GM19467 (cell line): ENCODE measurements around the gene TMEM187.
"Not testable (repeated sequence)": the region's sequence is repeated elsewhere in the genome, so short reads cannot be mapped to it uniquely, and the experiment has no call there.

Experiments used
- ATAC-seq: cut with Tn5 transposase; IDR thresholded peaks from one replicate; pipeline ENCODE4 v1.9.1; 2021; ENCODE audit warnings: mild to moderate bottlenecking, moderate library complexity; ENCODE audit not compliant: unreplicated experiment

The TMEM187 gene

DNA sequence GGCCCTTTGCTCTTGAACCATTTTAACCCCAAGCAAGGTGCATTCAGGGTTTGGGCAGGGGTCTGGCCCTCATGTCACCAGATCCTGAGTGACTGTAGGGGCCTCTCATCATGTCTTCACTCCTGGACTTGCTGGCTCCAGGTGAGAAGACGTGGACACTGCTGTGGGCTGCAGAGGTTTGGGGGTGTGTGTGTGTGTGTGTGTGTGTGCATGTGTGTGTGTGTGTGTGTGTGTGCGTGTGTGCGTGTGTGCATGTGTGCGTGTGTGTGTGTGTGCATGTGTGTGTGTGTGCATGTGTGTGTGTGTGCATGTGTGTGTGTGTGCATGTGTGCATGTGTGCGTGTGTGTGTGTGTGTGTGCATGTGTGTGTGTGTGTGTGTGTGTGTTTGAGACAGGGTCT, 21.8 kb downstream of the TMEM187 start:
- not testable (repeated sequence) for ATAC-seq

DNA sequence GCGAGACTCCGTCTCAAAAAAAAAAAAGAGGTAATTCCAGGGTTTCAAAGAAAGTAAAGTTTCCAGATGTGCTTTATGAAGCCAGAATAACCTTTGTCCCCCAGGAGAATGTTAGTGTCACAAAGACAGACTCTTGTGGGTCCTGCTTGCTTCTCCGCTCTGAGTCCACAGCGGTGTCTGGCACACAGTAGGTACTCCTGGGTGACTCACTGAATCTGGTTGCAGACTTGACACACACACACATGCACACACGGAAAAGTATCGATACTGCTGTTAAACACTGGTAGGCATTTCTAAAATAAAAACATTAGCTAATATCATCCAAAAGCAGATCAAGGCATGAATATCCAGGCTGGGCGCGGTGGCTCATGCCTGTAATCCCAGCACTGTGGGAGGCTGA, 22.9 kb downstream of the TMEM187 start:
- no peak for ATAC-seq

DNA sequence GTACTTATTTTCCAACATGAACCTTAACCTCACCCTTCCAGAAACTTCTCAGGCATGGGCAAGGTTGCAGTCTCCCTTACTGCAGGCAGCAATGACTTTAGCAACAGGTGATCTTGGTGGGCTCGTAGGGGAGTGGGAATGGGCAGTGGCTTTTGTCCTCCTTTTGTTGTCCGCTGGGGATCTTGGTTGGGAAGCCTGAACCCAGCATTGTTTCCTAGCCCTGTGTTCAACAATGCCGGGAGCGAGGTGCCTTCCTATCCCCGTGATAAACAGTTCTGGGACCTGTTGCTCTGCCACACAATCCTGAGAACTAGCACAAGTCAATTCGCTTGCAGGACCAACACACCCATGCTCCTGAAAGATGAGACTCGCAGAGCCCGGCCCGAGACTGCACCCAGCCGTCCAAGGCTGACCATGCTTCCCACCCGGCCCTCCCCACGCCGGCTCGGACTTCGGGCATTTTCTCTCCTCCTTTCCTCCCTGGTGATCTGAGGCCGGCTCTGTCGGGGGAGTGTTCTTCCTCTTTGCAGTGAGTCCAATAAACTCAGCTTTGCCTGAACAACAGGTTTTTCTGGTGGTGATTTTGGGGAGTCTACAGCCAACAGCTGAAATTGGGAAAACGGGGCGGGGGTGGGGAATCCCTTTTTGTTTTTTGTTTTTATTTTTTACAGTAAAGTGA, 26.9 kb downstream of the TMEM187 start:
- no peak for ATAC-seq

DNA sequence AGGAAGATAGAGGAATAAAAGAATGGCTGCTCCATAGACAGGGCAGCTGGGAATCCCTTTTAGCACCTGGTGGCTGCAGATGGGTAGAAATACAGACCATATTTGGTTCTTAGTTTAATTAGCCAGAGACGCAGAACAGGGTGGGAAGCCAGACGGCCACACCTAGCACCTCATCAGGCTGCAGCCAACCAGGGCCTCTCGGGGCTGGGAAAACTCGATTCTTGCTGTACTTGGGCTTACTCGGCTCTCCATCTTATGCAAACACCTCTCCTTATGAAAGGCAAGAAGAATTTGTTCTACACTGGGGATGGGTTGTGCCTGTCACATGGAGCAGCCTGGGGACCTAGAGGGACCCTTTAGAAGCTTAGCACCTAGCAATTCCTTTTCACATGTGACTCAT, 27.5 kb downstream of the TMEM187 start:
- ATAC-seq: no peak

DNA sequence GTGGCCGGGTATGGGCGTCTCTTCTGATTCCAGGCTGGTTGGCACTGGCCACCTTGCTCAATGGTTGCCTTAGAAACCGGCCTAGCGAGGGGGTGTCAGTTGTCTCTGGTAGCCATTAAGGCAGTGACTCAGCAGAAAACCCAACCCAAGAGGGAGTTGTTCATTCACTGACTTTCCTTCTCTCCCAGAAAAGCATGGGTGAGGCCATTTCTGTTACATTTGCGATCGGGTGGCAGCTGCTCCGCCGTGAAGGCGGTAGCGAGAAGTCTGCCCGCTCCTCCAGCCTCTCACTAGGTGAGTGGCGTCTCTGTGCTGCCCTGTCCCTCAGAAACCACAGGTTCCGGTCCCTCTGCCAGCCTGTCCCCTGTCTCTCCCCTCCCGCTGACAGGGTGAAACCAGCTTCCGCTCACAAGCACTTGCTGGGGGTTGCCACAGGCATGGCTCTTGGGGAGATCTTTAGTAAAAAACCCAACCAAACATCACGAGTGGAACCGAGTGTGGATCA, 29.7 kb downstream of the TMEM187 start:
- ATAC-seq: no peak

DNA sequence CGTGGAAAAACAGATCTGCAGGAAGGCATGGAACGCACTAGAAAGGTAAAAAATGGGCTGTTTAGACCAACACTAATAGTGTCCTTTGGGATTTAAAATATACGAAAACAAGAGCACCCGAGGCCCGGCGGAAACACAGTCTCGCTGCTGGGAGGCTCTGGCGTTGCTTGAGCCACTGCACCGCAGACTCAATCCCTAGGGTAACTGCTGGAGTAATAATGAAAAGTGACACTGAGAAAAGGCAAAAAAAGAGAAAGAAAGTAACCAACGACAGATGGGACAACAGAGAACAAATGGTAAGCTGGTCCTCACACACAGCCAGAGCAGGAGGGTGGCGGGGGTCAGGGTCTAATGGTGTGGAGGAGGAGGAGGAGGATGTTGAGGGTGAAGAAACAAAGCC, 31.8 kb downstream of the TMEM187 start:
- ATAC-seq: no peak

DNA sequence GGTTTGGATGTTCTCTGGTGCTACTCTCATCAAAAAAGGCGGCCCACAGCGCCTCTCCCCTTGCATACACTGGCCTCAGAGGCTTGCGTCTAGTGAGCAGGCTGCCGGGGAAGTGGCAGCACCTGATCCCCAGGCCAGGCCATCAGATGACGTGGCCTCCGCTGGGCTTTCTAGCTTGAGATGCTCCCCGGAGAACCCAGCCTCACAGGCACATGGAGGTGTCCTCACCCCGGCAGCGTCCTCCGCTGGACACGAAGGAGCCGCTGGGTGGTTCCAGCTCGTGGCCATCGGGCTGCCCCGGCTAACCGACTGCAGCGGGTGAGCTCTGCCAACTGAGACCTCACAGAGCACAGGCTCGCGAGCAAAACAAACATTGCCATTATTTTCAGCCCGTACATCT, 34.4 kb downstream of the TMEM187 start:
- no peak for ATAC-seq

DNA sequence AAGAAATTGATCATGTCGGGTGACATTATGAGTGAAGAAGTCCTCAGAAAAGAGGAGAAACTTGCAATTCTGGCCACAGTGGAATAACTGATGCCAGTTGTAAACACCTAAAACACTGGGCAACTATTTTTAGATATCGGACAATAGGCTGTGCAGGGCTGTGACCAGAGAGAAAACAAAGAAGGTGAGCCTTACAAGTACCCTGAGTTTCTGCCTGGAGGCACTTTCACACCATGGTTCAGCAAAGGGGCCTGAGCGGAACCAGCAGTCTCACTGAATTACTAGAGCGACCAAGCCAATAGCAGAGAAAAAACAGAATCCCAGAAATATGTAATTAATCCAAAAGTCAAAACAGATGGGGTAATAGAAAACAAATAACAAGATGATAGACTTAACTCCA, 36.0 kb downstream of the TMEM187 start:
- no peak for ATAC-seq

DNA sequence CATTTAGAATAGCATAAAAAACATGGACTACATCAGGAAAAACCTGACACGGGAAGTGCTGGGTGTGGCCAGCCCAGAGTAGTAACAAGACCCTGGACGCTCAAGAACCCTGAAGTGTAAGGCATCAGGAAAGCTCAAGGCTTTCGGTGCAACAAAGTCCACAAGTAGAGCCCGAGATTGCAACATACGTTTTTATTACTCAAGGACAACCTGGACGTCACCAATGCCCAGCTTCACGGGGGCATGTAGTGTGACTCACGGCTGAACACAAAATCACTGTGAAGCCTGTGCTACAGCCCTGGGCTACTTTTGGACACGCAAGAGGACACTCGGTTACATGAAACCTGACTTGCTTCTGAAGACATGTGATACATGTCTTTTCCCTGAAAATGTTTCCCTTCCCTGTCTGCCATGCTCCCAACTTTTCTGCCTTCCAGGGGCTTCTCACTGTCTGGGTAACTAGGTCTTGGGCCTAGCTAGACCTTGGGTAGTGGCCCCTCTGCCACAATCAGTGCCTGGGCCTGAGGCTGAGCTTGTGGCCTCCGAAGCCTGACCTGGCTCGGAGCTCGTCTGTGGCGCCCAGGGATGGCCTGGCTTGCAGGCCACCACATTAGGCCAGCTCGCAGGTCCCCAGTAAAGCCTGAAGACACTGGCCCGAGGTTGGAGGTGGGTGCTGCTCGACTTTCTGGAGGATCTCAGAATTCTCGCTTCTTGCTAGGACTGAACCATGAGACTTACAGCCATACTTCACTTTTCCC, 38.0 kb downstream of the TMEM187 start:
- no peak for ATAC-seq

DNA sequence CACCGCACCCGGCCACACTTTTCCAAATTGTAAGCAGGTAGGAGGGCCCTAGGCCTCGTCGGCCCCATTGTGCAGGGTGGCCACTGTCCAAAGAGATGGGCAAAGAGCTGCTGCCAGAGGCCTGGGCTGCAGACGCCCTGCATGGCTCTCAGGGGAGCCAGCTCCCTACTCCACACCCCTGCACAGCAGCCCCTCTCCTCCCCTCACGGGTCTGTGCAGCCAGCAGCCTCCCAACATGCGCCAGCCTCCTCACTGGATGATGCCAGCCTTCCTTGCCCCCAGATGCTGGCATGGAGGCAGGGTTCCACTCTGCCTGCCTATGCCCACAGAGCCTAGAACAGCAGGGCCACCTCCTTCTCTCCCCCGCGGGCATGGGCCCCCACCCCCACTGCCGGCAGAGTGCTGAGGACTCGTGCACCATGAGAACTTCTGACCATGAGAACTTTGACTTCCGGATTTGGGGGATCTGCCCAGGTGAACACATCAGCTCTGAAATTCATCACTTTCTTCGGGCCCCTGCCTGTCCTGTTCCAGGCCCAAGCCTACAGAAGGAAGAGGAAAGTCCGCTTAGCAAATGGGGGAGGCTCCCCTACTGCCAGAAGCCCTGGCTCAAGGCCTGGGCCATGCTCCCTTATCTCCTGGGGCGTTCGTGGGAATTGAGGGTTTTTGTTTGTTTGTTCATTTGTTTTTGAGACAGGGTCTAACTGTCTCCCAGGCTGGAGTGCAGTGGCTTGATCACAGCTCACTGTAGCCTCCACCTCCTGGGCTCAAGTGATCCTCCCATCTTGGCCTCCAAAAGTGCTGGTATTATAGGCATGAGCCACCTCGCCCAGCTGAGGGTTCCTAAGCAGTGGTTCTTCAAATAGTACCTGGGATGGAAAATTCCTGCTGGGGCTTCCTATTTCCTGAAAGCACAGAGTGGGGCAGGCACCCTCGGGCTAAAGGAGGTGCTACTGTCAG, 39.1 kb downstream of the TMEM187 start:
- ATAC-seq: no peak

DNA sequence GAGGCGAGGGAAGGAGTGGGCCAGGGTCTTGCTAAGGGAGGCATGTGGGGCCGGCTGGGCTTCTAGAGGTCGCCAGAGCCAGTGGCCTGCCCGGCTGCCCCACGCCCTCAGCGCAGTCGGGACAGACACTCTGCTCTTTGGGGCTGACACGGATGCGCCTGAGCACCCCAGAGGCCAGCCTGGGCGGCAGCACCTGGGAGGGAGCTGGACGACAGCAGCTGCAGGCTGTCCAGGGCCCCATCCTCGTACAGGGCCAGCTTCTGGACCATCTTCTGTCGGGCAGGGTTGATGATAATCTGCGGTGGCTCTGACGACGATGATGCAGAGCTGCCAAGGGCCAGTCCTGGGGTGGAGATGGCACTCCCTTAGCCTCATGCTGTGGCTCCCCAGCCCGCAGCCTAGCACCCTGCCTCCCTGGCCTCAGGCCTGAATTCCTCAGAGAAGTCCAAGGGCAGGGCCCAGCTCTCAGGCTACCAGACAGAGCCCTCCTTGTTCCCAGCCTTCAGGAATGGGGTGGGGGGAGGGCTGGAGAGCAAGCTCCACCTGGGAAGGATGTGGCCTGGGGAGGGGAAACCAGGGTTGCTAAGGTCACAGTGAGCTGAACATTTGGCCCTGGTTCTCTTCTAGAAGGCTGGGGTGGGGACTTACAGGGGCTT, 39.9 kb downstream of the TMEM187 start:
- ATAC-seq: no peak

DNA sequence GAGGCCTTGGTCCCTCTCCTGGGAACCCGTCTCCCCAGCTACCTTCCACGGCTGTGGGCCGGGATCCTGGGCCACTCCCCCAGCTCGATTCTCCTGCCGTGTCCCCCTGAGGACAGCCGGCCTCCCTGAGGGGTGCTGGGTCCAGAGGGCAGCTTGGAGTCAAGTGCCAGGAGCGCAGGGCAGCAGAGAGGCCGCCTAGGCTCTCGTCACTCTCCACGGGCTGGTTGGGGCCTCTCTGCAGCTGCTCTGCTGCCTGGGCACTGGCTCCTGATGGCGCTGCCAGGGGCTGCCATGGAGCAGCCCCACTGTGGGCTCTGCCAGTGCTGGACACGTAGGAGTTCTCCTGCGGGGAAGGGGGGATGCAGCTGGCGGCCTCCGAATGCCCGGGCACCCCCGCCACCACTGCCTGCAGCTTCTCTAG, 40.5 kb downstream of the TMEM187 start:
- ATAC-seq: no peak

DNA sequence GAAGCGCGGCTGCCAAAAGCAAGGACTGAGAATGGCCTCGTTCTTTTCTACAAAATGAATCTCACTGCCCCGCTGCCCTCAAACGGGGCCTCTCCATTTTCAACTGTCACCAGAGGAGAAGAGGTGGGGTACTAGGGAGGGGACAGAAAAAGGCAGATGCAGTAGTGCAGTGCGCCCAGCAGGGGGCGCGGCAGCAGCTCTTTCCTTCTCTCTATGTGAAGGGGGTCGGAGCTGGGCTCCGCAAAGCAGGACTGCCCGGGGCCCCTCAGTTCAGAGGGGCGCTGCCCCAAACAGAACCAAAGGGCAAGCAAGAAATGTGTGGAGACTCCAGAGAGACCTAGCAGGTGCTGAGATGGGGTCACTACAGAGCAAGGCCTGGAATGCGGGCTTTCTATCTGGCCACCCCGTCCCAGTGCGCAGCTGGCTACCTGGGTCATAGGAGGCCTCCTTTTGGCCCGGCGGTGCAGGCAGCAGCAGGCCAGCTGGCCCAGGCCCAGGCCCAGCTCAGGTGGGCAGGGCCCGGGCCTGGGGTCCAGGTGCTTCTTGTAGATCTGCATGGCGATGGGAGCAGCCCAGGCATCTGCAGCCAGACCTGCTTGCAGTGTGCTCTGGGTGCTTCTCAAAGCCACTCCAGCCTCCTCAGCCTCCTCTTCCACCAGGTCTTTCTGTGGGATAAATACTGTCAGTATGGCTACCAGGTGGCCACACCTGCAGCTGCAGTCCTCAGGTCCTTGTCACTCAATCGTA, 41.2 kb downstream of the TMEM187 start:
- no peak for ATAC-seq

DNA sequence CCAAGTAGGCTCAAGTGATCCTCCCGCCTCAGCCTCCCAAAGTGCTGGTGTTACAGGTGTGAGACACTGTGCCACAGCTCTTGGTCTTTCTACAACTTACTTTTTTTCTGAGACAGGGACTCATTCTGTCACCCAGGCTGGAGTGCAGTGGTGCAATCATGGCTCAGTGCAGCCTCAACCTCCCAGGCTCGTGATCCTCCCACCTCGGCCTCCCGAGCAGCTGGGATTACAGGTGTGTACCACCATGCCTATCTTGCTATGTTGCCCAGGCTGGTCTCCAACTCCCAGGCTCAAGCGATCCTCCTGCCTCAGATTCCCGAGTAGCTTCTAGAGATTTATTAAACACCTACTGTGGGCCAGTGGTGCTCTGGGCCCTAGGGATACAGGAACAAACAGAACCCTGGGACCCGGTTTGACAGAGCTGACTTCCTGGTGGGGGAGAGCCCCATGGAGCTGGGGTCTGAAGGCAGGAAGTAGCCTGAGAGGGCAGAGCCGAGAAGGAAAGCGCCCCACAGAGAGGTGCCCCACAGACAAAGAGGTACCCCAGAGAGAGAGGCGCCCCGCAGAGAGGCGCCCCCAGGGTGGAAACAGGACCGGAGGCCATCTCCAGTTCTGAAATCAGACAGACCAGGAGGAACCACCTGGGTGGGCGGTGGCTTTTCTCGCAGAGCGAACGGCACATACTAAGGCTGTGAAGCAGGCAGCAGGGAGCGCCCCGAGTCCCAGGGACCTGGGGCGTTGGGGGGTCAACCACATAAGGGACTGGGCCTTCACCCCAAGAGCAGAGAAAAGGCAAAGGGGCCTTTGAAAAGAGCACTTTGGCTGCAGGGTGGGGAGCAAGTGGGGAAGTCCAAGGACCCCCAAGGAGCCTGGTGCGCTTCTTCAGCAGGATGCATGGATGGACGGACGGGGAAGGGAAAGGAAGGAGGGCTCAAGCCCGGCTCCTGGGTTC, 42.2 kb downstream of the TMEM187 start:
- ATAC-seq: no peak

DNA sequence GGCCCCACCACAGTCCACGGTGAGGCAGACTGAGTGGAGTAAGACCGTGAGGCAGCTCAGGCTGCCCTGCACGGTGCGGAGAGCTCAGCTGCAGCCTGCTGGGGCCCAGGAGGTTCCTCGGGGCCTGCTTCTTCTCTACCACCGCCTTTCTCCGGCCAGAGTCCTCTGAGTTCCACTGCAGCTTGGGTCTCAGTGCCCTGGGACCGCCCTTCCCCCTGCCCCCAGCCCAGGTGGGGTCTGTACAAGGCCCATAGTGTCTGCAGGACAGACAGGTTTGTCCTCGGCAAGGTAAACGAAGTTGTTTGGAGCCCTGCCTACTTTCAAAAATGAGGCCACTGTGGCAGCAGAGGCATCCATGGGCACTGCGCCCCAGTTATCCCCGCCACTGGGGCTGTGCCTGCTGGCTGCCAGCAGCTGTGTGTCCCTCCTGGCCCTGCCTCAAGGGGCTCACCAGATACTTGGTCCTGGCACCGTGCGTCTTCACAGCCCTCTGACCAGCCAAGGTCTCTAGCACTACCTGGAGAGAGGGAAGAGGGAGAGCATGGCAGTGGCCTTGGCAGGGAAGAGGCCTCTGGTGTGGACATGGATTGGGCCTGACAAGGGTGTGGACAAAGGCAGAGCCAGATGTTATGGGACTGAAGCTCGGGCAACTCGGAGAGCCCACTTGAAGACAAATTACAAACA, 43.2 kb downstream of the TMEM187 start:
- ATAC-seq: no peak

DNA sequence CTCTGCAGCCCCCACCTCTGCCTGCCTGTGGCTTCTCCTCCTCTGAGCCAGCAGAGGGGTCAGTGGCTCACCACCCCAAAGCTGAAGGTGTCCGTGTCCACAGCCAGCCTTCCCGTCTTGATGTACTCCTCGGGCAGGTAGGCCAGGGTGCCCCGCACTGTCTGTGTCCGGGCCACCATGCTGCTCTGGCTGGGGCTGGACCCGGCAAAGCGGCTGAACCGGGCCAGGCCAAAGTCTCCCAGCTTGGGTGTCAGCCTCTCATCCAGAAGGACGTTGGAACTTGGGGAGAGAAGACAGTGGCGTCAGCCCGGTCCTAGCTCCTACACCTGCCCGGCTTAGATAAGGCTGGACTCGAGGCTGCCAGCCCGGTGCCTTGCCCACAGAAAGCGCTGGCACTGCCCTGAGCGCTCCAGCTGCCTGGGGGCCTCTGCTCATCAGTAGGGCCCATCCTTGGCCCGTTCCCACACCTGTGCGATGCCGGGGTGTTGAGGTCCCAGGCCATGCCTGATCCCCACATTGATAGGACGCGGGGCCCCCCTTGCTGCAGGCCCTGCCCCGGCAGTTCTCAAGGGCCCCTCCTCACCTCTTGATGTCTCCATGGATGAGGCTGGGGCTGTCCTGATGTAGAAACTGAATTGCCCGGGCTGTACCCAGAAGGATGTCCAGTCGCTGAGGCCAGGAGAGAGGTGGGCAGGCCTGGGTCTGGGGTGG, 44.0 kb downstream of the TMEM187 start:
- no peak for ATAC-seq

DNA sequence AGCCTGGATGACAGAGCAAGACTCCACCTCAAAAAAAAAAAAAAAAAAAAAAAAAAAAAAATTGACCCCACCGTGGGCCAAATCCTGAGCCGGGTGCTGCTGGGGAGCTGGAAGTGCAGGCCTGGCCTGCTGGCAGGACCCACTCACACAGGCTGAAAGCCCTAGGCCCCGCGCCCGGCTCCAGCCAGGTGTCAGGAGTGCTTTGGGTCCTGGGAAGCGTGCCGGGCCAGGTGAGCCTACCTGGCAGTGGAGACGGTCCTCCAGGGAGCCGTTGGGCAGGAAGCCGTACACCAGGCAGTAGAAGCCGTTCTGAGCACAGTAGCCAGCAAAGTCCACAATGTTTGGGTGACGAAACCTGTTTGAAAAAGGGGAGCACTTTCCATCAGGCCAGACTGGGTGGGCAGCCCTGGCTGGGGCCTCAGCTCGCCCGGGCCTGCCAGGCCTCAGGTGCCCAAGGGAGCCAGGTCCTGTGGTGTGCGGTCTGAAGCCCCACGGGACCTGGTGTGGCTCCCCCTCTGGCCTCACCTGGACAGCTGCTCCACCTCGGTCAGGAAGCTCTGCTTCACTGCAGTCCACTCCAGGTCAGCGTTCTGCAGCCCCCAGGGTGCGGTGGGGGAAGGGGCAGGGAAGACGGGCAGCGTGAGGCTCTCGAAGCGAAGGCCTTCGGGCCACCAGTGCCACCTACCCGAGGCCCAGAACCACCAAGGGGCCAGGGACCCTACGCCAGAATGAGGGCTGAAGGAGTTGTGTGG, 45.4 kb downstream of the TMEM187 start:
- no peak for ATAC-seq
